ENCODE data around the gene ADAMTSL1. TPM values are rescaled to one million over a fixed set of nuclear protein-coding genes. Genes with fewer than 3 reads are reported as not detected.

The ADAMTSL1 gene
- total and polyA plus RNA-seq, 8 donors: 1.1 to 98.8 (median 8.4) TPM

GRCh38 chr9:18545636-18546360 is 71.8 kb downstream of the ADAMTSL1 start:
- 65 to 81% (median 72%) methylated on average over 3 of the region's 3 CpGs for WGBS, 5 donors
- no peak overlapping the region for H3K27ac ChIP-seq
- H3K4me1 ChIP-seq: no peaks in the 10 kb centered on the region
- H3K9me3 ChIP-seq: no peaks in the 10 kb centered on the region
- no peaks in the 10 kb centered on the region for H3K36me3 ChIP-seq
- H3K27me3 ChIP-seq: no peaks in the 10 kb centered on the region
- H3K4me3 ChIP-seq: no peak overlapping the region
- TF ChIP-seq POLR2A (IDR thresholded peaks at IDR 0.05) (no peak), CTCF (IDR thresholded peaks at IDR 0.05) (no peak), POLR2AphosphoS5 (IDR thresholded peaks at IDR 0.05) (no peak), EP300 (IDR thresholded peaks at IDR 0.05) (no peak)
- no peak for DNase-seq
- intact Hi-C loops (cut with DNase I; ENCODE audit: low total_unique reads): no loop called here

- DNase-seq: no peak
- no peaks in the 10 kb centered on the region for H3K36me3 ChIP-seq
Measured at GRCh38 chr9:18548456-18548855, 74.5 kb downstream of the ADAMTSL1 start.

GRCh38 chr9:18549772-18550171 is 75.8 kb downstream of the ADAMTSL1 start:
- Histone ChIP-seq H3K4me3 (no peak overlapping the region), H3K27me3 (no peaks in the 10 kb centered on the region), H3K36me3 (no peaks in the 10 kb centered on the region), H3K4me1 (no peaks in the 10 kb centered on the region), H3K9me3 (no peaks in the 10 kb centered on the region), H3K27ac (no peak overlapping the region)
- TF ChIP-seq EP300 (IDR thresholded peaks at IDR 0.05) (no peak), POLR2AphosphoS5 (IDR thresholded peaks at IDR 0.05) (no peak), POLR2A (IDR thresholded peaks at IDR 0.05) (no peak), CTCF (IDR thresholded peaks at IDR 0.05) (no peak)
- intact Hi-C loops (cut with DNase I; ENCODE audit: low total_unique reads): no loop called here
- no peak for DNase-seq
- WGBS, 5 donors: 51 to 88% (median 83%) methylated on average over 3 of the region's 3 CpGs

More at GRCh38 chr9:18548456-18548855, 74.5 kb downstream of the ADAMTSL1 start:
- TF ChIP-seq EP300 (IDR thresholded peaks at IDR 0.05) (no peak), POLR2A (IDR thresholded peaks at IDR 0.05) (no peak), CTCF (IDR thresholded peaks at IDR 0.05) (no peak), POLR2AphosphoS5 (IDR thresholded peaks at IDR 0.05) (no peak)
- Histone ChIP-seq H3K27ac (no peak overlapping the region), H3K4me3 (no peak overlapping the region), H3K27me3 (no peaks in the 10 kb centered on the region), H3K4me1 (no peaks in the 10 kb centered on the region), H3K9me3 (no peaks in the 10 kb centered on the region)
- 88 to 97% (median 94%) methylated on average over 1 of the region's 1 CpG for WGBS, 5 donors
- intact Hi-C loops (cut with DNase I; ENCODE audit: low total_unique reads): no loop called here

- H3K27me3 ChIP-seq: no peaks in the 10 kb centered on the region
- 77 to 86% (median 82%) methylated on average over 5 of the region's 5 CpGs for WGBS, 5 donors
- no peak for TF ChIP-seq EP300 (IDR thresholded peaks at IDR 0.05)
- H3K4me3 ChIP-seq: no peak overlapping the region
- H3K27ac ChIP-seq: no peak overlapping the region
- no peaks in the 10 kb centered on the region for H3K36me3 ChIP-seq
- no peaks in the 10 kb centered on the region for H3K9me3 ChIP-seq
- intact Hi-C loops (cut with DNase I; ENCODE audit: low total_unique reads): no loop called here
- no peaks in the 10 kb centered on the region for H3K4me1 ChIP-seq
- DNase-seq: no peak
Measured at GRCh38 chr9:18550286-18550685, 76.3 kb downstream of the ADAMTSL1 start.

GRCh38 chr9:18554244-18554643 is 80.3 kb downstream of the ADAMTSL1 start:
- intact Hi-C loops (cut with DNase I; ENCODE audit: low total_unique reads): no loop called here
- H3K27ac ChIP-seq: no peak overlapping the region
- peaks cover 0 to 8% (median 0%) of the 10 kb centered on the region in 4 donors for H3K9me3 ChIP-seq
- no peaks in the 10 kb centered on the region for H3K4me1 ChIP-seq
- H3K4me3 ChIP-seq: no peak overlapping the region
- no peaks in the 10 kb centered on the region for H3K27me3 ChIP-seq
- TF ChIP-seq POLR2A (IDR thresholded peaks at IDR 0.05) (no peak), POLR2AphosphoS5 (IDR thresholded peaks at IDR 0.05) (no peak), EP300 (IDR thresholded peaks at IDR 0.05) (no peak), CTCF (IDR thresholded peaks at IDR 0.05) (no peak)
- no peaks in the 10 kb centered on the region for H3K36me3 ChIP-seq
- WGBS, 5 donors: 70 to 80% (median 71%) methylated on average over 6 of the region's 6 CpGs
- DNase-seq: no peak

Measured in stomach (tissue), 9 donors.